GM10266 (cell line): Measurements from ENCODE around the gene ZNF414.

Experiments
- DNase-seq: peaks from one replicate; pipeline ENCODE4 v3.0.0; 2012; ENCODE audit errors: extremely low spot score
- CTCF ChIP-seq: IDR thresholded peaks from 2 replicates; pipeline ENCODE4 v1.5.1; 2012; ENCODE audit warnings: mild to moderate bottlenecking, low read depth; ENCODE audit not compliant: control insufficient read depth, insufficient read depth; ENCODE audit errors: missing control alignments

ZNF414 gene

GRCh38 chr19:8483165-8483564 is 30.8 kb downstream of the ZNF414 start:
- no peak for DNase-seq
- TF ChIP-seq CTCF, result no peak

- DNase-seq, result no peak
- no peak for TF ChIP-seq CTCF
These were observed 31.3 kb downstream of the ZNF414 start for GRCh38 chr19:8482696-8483095.

- TF ChIP-seq CTCF, result no peak
- no peak for DNase-seq
These were observed 32.4 kb downstream of the ZNF414 start for GRCh38 chr19:8481616-8482015.

DNA sequence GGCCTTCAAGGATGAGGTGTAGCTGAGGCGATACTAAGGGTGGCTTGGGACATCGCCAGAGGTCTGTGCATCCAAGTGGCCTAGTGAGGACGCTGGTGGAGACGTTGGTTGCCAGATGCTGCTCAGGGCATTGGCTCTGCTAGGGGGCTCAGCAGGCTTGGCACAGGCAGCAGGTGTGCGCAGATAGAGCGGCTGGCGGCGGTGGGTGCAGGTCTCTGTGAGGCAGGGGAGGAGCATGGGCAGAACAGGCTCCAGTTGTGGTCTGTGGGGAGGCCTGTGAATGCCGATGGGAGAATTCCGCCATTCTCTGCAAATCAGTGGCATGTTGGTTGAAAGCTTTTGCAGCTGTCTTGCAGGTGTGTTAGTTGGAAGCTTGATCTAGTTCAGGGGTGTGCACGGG is 32.8 kb downstream of the ZNF414 start:
- no peak for DNase-seq
- no peak for TF ChIP-seq CTCF

DNA sequence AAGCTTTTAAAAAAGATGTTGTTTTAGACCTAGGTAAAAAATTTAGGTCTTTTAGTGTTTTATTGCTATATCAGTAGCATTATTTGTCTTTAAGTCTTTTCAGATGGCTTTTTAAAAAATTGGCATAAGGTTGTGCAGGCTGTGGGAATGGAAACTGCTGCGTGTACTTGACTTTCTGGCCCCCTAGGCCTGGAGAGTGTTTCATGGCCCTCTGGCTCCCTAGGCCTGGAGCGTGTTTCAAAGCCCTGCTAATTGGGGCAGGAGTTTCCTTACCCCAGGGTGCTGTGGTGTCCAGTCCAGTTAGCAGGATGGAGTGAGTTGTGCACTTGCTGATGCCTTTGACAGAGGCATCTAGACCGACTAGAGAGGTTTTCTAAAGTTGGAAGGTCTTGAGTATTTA is 35.4 kb downstream of the ZNF414 start:
- DNase-seq, result no peak
- TF ChIP-seq CTCF, result no peak

DNA sequence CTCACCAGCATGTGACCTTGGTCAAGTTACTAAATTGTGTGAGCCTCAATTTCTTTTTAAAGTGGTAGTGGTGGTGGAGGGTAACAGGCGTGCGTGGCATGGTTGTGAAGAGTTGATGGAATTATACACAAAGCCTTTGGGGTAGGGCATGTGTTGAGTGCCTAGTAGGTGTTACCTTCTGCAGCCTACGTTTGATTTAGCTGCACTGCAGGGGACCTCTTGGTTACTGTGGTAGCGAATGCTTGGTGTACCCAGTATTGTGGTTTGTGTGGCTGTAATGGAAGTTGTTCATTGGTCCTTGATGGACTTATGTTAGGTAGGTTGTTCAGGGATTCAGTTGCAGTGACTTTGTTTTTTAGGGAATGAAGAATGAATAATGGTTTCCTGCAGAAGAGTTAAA is 36.1 kb downstream of the ZNF414 start:
- TF ChIP-seq CTCF, result no peak
- no peak for DNase-seq

DNA sequence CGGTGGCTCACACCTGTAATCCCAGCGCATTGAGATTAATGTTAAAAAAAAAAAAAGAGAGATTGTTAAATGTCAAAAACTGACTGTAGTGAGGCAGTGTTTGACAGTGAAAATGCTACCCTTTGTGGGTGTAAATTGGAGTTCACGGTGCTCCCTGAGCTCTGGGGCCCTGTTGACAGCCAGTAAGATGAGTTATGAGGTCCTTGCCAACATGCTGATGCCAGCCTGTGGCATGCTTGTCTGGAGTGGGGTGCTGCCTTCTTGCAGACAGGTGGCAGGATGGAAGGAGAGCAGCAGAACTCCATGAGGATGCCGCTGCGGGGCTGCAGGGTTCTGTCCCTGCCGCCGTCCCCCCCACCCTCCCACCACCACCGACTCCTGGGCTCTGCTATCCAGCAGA is 37.4 kb downstream of the ZNF414 start:
- DNase-seq, result no peak
- no peak for TF ChIP-seq CTCF
